ENCODE results near the gene NKD2. TPM values are rescaled to one million over a fixed set of nuclear protein-coding genes. Genes with fewer than 3 reads are reported as not detected.
A peak's percentile ranks its signal among the peaks of the same experiment; 100 is the strongest.

Gene NKD2
- total RNA-seq, 1 experiment from 2014 or later = 2.1 TPM

- no peak for DNase-seq (ENCODE audit: low spot score)
These were observed 30.5 kb upstream of the NKD2 start for GRCh38 chr5:978054-978453.

GRCh38 chr5:978693-979092 is 29.9 kb upstream of the NKD2 start:
- in situ Hi-C loops (cut with HindIII; ENCODE audit: low sequenced_read_pairs) = no loop called here
- no peak for DNase-seq (ENCODE audit: low spot score)

More at GRCh38 chr5:978054-978453, 30.5 kb upstream of the NKD2 start:
- in situ Hi-C loops (cut with HindIII; ENCODE audit: low sequenced_read_pairs) = no loop called here

GRCh38 chr5:979100-979817 is 29.3 kb upstream of the NKD2 start:
- in situ Hi-C loops (cut with HindIII; ENCODE audit: low sequenced_read_pairs) = no loop called here
- no peak for DNase-seq (ENCODE audit: low spot score)

- DNase-seq (ENCODE audit: low spot score) = no peak
- in situ Hi-C loops (cut with HindIII; ENCODE audit: low sequenced_read_pairs) = no loop called here
These were observed 28.5 kb upstream of the NKD2 start for GRCh38 chr5:980001-980588.

GRCh38 chr5:980966-981365 is 27.6 kb upstream of the NKD2 start:
- DNase-seq (ENCODE audit: low spot score) = no peak
- in situ Hi-C loops (cut with HindIII; ENCODE audit: low sequenced_read_pairs) = no loop called here

GRCh38 chr5:981456-981855 is 27.1 kb upstream of the NKD2 start:
- in situ Hi-C loops (cut with HindIII; ENCODE audit: low sequenced_read_pairs) = no loop called here
- no peak for DNase-seq (ENCODE audit: low spot score)

- no peak for DNase-seq (ENCODE audit: low spot score)
- in situ Hi-C loops (cut with HindIII; ENCODE audit: low sequenced_read_pairs) = no loop called here
These were observed 26.0 kb upstream of the NKD2 start for GRCh38 chr5:982377-983237.

GRCh38 chr5:983238-983524 is 25.4 kb upstream of the NKD2 start:
- in situ Hi-C loops (cut with HindIII; ENCODE audit: low sequenced_read_pairs) = no loop called here
- DNase-seq (ENCODE audit: low spot score) = no peak

GRCh38 chr5:983568-983967 is 25.0 kb upstream of the NKD2 start:
- DNase-seq (ENCODE audit: low spot score) = no peak
- in situ Hi-C loops (cut with HindIII; ENCODE audit: low sequenced_read_pairs) = no loop called here

GRCh38 chr5:984774-985173 is 23.8 kb upstream of the NKD2 start:
- in situ Hi-C loops (cut with HindIII; ENCODE audit: low sequenced_read_pairs) = no loop called here
- DNase-seq (ENCODE audit: low spot score) = no peak

GRCh38 chr5:987761-988160 is 20.8 kb upstream of the NKD2 start:
- DNase-seq (ENCODE audit: low spot score) = no peak
- in situ Hi-C loops (cut with HindIII; ENCODE audit: low sequenced_read_pairs) = no loop called here

- in situ Hi-C loops (cut with HindIII; ENCODE audit: low sequenced_read_pairs) = no loop called here
- DNase-seq (ENCODE audit: low spot score) = no peak
These were observed 20.3 kb upstream of the NKD2 start for GRCh38 chr5:988322-988721.

- DNase-seq (ENCODE audit: low spot score) = peak; percentile 29
- in situ Hi-C loops (cut with HindIII; ENCODE audit: low sequenced_read_pairs) = no loop called here
These were observed 18.6 kb upstream of the NKD2 start for GRCh38 chr5:989961-990530.

- in situ Hi-C loops (cut with HindIII; ENCODE audit: low sequenced_read_pairs) = no loop called here
- no peak for DNase-seq (ENCODE audit: low spot score)
These were observed 16.9 kb upstream of the NKD2 start for GRCh38 chr5:991472-992267.

- in situ Hi-C loops (cut with HindIII; ENCODE audit: low sequenced_read_pairs) = no loop called here
- DNase-seq (ENCODE audit: low spot score) = no peak
These were observed 14.4 kb upstream of the NKD2 start for GRCh38 chr5:994272-994607.

- no peak for DNase-seq (ENCODE audit: low spot score)
- in situ Hi-C loops (cut with HindIII; ENCODE audit: low sequenced_read_pairs) = no loop called here
These were observed 13.8 kb upstream of the NKD2 start for GRCh38 chr5:994821-995220.

GRCh38 chr5:995318-995717 is 13.3 kb upstream of the NKD2 start:
- in situ Hi-C loops (cut with HindIII; ENCODE audit: low sequenced_read_pairs) = no loop called here
- no peak for DNase-seq (ENCODE audit: low spot score)

- DNase-seq (ENCODE audit: low spot score) = no peak
These were observed 11.6 kb upstream of the NKD2 start for GRCh38 chr5:997001-997474.

GRCh38 chr5:997711-998110 is 10.9 kb upstream of the NKD2 start:
- in situ Hi-C loops (cut with HindIII; ENCODE audit: low sequenced_read_pairs) = no loop called here
- DNase-seq (ENCODE audit: low spot score) = no peak

More at GRCh38 chr5:997001-997474, 11.6 kb upstream of the NKD2 start:
- in situ Hi-C loops (cut with HindIII; ENCODE audit: low sequenced_read_pairs) = no loop called here

Data from G401 (cell line).